Dermis blood vessel endothelial cell (primary cell): ENCODE results near the gene VAT1L. TPM values are rescaled to one million over a fixed set of nuclear protein-coding genes. Genes with fewer than 3 reads are reported as not detected.
A peak's percentile ranks its signal among the peaks of the same experiment; 100 is the strongest.

Experiments used
- DNase-seq: peaks from one replicate; pipeline ENCODE4 v3.0.0; 2010
- total RNA-seq: library from RNA; depleted of rRNA; stranded (reverse); fragments of >200 nt; gene quantifications from 2 replicates; pipeline ENCODE4 v1.2.3, GENCODE V29; 2014

VAT1L gene, protein sequence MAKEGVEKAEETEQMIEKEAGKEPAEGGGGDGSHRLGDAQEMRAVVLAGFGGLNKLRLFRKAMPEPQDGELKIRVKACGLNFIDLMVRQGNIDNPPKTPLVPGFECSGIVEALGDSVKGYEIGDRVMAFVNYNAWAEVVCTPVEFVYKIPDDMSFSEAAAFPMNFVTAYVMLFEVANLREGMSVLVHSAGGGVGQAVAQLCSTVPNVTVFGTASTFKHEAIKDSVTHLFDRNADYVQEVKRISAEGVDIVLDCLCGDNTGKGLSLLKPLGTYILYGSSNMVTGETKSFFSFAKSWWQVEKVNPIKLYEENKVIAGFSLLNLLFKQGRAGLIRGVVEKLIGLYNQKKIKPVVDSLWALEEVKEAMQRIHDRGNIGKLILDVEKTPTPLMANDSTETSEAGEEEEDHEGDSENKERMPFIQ
- total RNA-seq = 0.37 and 1.4 TPM in 2 replicates

- DNase-seq = peak; percentile 72
These were observed at the start of gene VAT1L for GRCh38 chr16:77788181-77789084. Gene VAT1L, plus strand, starts transcription at chr16:77788564. Its CDS starts 119 bp downstream, at chr16:77788683.

DNA sequence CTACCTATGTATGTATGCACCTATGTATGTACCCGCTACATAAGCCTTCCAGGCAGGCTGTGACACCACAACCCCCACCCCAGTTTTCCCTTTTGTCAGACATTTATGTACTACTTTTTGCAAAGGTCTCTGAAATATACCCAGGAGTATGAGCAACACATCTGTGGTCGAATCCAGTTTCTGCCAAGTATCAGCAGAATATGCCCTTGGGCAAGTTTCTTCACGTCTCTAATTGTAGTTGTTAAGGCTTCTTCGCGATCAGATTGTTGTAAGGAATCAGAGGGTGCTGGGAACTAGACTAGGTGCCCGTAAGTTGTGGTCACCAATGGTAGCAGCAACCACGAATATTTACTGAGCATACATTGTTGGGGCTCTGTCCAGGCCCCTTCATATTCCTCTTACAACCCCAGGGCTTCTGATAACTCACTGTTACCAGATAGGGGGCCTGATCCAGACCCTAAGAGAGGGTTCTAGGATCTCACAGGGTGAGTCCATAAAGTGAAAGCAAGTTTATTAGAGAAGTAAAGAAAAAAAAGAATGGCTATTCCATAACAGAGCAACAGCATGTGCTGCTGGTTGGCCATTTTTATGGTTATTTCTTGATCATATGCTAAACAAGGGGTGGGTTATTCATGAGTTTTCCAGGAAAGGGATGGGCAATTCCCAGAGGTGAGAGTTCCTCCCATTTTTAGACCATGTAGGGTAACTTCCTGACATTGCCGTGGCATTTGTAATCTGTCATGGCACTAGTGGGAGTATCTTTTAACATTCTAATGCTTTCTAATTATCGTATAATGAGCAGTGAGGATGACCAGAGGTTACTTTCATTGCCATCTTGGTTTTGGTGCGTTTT lies 49.4 kb upstream of the VAT1L start:
- DNase-seq = no peak

DNA sequence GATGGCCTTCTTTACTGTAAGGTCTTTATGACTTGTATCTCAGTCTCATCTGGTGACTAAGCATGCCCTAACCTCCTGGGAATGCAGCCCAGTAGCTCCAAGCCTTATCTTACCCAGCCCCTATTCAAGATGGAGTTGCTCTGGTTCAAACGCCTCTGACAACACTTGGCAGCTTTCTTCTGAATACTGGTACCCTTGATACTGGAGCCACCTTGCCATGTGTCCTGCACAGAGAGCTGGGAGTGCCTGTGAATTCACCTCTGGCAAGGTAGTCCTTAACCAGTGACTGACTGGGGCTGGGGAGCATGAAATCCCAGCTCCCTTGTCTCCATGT lies 48.8 kb upstream of the VAT1L start:
- DNase-seq = no peak

DNA sequence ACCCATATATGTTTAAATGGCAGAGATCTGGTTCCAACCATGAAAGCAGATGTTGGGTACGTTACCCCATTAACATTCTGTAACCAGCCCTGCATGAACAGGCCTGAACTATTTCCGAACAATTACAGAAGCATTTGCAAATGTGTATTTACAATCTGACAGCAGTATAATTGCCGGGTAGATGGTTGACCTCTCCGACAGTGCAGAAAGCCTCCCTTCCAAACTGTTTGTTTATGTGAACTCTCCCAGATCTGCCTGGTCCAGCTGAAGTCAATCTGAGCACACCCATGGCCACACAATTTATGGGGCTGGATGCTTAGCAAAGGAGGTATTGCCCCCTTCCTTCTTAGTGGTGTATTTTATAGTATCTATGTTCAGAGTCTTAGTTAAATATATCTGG lies 44.2 kb upstream of the VAT1L start:
- no peak for DNase-seq

DNA sequence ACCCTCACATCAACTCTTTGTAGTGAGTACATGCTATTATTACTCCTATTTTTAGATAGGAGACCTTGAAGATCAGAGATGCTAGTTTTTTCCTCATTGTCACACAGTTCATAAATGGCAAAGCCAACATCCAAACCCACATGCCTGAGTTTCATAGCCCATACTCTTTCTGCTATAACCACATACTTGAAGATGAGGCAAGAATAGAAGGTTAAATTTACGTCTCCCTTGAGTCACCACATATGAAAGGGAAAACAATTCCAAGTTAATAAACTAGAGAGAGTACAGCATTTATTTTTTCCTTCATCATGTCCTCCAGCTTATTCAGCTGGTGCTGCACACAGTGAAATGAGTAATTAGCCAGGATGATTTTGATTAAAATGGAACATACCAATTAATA lies 42.4 kb upstream of the VAT1L start:
- no peak for DNase-seq

GRCh38 chr16:77748421-77749005 lies 39.9 kb upstream of the VAT1L start:
- no peak for DNase-seq

- DNase-seq = no peak
These were observed 38.9 kb upstream of the VAT1L start for GRCh38 chr16:77749415-77749814.

GRCh38 chr16:77758046-77758445 lies 30.3 kb upstream of the VAT1L start:
- no peak for DNase-seq

- DNase-seq = no peak
These were observed 29.9 kb upstream of the VAT1L start for GRCh38 chr16:77758508-77758907.

DNA sequence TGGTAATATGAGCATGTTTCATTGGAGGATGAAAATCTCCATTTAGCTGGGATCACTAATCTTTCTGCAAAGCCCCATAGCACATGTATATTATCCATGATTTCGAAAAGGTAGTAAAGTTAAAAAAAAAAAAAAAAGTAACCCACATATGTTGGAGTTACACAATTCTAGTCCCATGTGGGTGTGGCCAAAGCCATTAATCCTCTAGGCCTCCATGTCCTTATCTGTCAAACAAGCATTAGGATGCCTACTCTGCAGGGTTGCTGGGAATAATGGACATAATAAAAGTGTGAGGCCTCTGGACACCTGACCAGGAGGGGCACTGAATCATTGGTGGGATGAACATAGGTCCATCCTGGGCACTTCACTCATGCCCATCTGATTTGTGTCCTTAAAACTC lies 29.2 kb upstream of the VAT1L start:
- DNase-seq = no peak

GRCh38 chr16:77759821-77760220 lies 28.5 kb upstream of the VAT1L start:
- DNase-seq = peak; percentile 50

DNA sequence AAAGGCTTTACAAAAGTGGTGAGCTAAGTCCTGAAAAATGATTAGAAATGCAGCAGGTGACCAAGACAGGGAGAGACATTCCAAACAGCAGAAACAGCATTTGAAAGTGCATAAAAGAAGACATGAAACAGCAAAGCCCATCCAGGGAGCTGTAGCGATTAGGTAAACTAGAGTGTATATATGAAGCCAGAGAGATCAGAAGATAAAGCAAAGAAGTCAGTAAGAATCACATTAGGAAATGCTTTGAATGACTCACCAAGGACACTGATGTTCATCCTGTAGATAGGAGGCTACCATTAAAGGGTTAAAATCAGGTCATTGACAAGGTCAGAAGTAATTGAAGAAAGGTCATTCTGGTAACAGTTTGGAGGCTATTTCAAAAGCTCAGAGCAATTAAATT lies 27.6 kb upstream of the VAT1L start:
- peak; percentile 34 for DNase-seq

- DNase-seq = no peak
These were observed 27.2 kb upstream of the VAT1L start for GRCh38 chr16:77761204-77761603.

- no peak for DNase-seq
These were observed 26.1 kb upstream of the VAT1L start for GRCh38 chr16:77762262-77762661.

GRCh38 chr16:77763994-77764393 lies 24.4 kb upstream of the VAT1L start:
- DNase-seq = peak; percentile 16

- DNase-seq = peak; percentile 80
These were observed 21.2 kb upstream of the VAT1L start for GRCh38 chr16:77767211-77767610.

- DNase-seq = peak; percentile 76
These were observed 20.5 kb upstream of the VAT1L start for GRCh38 chr16:77767826-77768225.

GRCh38 chr16:77775911-77776909 lies 12.2 kb upstream of the VAT1L start:
- no peak for DNase-seq

- DNase-seq = no peak
These were observed 10.6 kb upstream of the VAT1L start for GRCh38 chr16:77777745-77778144.

GRCh38 chr16:77780378-77780837 lies 8.0 kb upstream of the VAT1L start:
- DNase-seq = peak; percentile 83

- no peak for DNase-seq
These were observed 7.3 kb upstream of the VAT1L start for GRCh38 chr16:77781091-77781490.
